Measurements from ENCODE around the gene AARS1.
"Not testable (repeated sequence)": the region's sequence is repeated elsewhere in the genome, so short reads cannot be mapped to it uniquely, and the experiment has no call there.

Gene AARS1

GRCh38 chr16:70289229-70290094 lies at the start of gene AARS1:
Gene AARS1, minus strand, starts transcription at chr16:70289506. Its CDS starts 6,743 bp downstream, at chr16:70282763.
- peak; percentile 94 to 96 for DNase-seq

GRCh38 chr16:70337814-70338213 lies 48.5 kb upstream of the AARS1 start:
- no peak for DNase-seq

- DNase-seq, result not testable (repeated sequence)
Measured at GRCh38 chr16:70332728-70333127, 43.4 kb upstream of the AARS1 start.

- peak in 1 of 2 donors; percentile 12 for DNase-seq
Measured at GRCh38 chr16:70331588-70332358, 42.5 kb upstream of the AARS1 start.

GRCh38 chr16:70331091-70331490 lies 41.8 kb upstream of the AARS1 start:
- no peak for DNase-seq

- no peak for DNase-seq
Measured at GRCh38 chr16:70324998-70325747, 35.9 kb upstream of the AARS1 start.

GRCh38 chr16:70320121-70320520 lies 30.8 kb upstream of the AARS1 start:
- no peak for DNase-seq

- DNase-seq, result not testable (repeated sequence)
Measured at GRCh38 chr16:70307726-70308125, 18.4 kb upstream of the AARS1 start.

GRCh38 chr16:70306880-70307279 lies 17.6 kb upstream of the AARS1 start:
- no peak for DNase-seq

- no peak for DNase-seq
Measured at GRCh38 chr16:70304892-70305448, 15.7 kb upstream of the AARS1 start.

- no peak for DNase-seq
Measured at GRCh38 chr16:70302745-70303144, 13.4 kb upstream of the AARS1 start.

GRCh38 chr16:70301121-70301520 lies 11.8 kb upstream of the AARS1 start:
- no peak for DNase-seq

GRCh38 chr16:70298988-70299938 lies 10.0 kb upstream of the AARS1 start, which contains the start of gene DDX19B:
Gene DDX19B, plus strand, starts transcription at chr16:70299186. Its CDS starts 112 bp downstream, at chr16:70299298.
- peak; percentile 44 to 51 for DNase-seq

- DNase-seq, result no peak
Measured at GRCh38 chr16:70295634-70296033, 6.3 kb upstream of the AARS1 start.

- DNase-seq, result no peak
Measured at GRCh38 chr16:70294385-70295025, 5.2 kb upstream of the AARS1 start.

- not testable (repeated sequence) for DNase-seq
Measured at GRCh38 chr16:70292148-70292547, 2.8 kb upstream of the AARS1 start.

GRCh38 chr16:70290949-70291519 lies 1.7 kb upstream of the AARS1 start:
- DNase-seq, result no peak

GRCh38 chr16:70287304-70287971 lies 1.9 kb downstream of the AARS1 start:
- not testable (repeated sequence) for DNase-seq

GRCh38 chr16:70276392-70276791 lies 12.9 kb downstream of the AARS1 start:
- no peak for DNase-seq

GRCh38 chr16:70271696-70272095 lies 17.6 kb downstream of the AARS1 start:
- no peak for DNase-seq

All from activated CD4-positive, alpha-beta T cell treated with anti-CD3 and anti-CD28 coated beads for 4 hours (primary cell).